Smooth muscle cell (in vitro differentiated cells): Measurements from ENCODE around the gene NLGN1. TPM values are rescaled to one million over a fixed set of nuclear protein-coding genes. Genes with fewer than 3 reads are reported as not detected.

Experiments used
- DNase-seq: peaks from one replicate; lab custom pipeline; 2025; ENCODE audit not compliant: unreplicated experiment; lab: John Stamatoyannopoulos, UW
- H2AFZ ChIP-seq: fragments of 200-600 bp; sonication (generic); 2 replicates; pipeline ENCODE4 v1.6.0; 2016; ENCODE audit warnings: antibody characterized with exemption, low read depth, mild to moderate bottlenecking
- H3F3A ChIP-seq: fragments of 200-600 bp; sonication (generic); 2 replicates; pipeline ENCODE4 v1.6.0; 2017; ENCODE audit warnings: antibody characterized with exemption, low read depth
- H3K27ac ChIP-seq: fragments of 200-600 bp; sonication (generic); 2 replicates; pipeline ENCODE4 v1.5.1; 2016; ENCODE audit warnings: low read depth, mild to moderate bottlenecking
- H3K27me3 ChIP-seq: fragments of 200-600 bp; sonication (generic); 2 replicates; pipeline ENCODE4 v1.6.1; 2016; ENCODE audit warnings: low read depth, mild to moderate bottlenecking
- H3K36me3 ChIP-seq: fragments of 200-600 bp; sonication (generic); 2 replicates; pipeline ENCODE4 v1.5.1; 2016; ENCODE audit warnings: low read depth
- H3K4me1 ChIP-seq: fragments of 200-600 bp; sonication (generic); 2 replicates; pipeline ENCODE4 v1.5.1; 2016; ENCODE audit warnings: low read depth
- H3K4me2 ChIP-seq: fragments of 200-600 bp; sonication (generic); 2 replicates; pipeline ENCODE4 v1.6.0; 2016; ENCODE audit warnings: mild to moderate bottlenecking
- H3K4me3 ChIP-seq: fragments of 200-600 bp; sonication (generic); 2 replicates; pipeline ENCODE4 v1.5.1; 2016; ENCODE audit warnings: mild to moderate bottlenecking
- H3K79me2 ChIP-seq: fragments of 200-600 bp; sonication (generic); 2 replicates; pipeline ENCODE4 v1.6.0; 2016; ENCODE audit warnings: low read depth, mild to moderate bottlenecking
- H3K9ac ChIP-seq: fragments of 200-600 bp; sonication (generic); 2 replicates; pipeline ENCODE4 v1.6.0; 2016; ENCODE audit warnings: low read depth
- H3K9me3 ChIP-seq: fragments of 200-600 bp; sonication (generic); replicated peaks from 2 replicates; pipeline ENCODE4 v1.5.1; 2016; ENCODE audit warnings: low read depth
- H4K20me1 ChIP-seq: fragments of 200-600 bp; sonication (generic); 2 replicates; pipeline ENCODE4 v1.6.0; 2016; ENCODE audit warnings: low read depth
- CTCF ChIP-seq: fragments of 200-600 bp; sonication (generic); IDR thresholded peaks from 2 replicates; pipeline ENCODE4 v1.5.1; 2017; ENCODE audit warnings: borderline replicate concordance, mild to moderate bottlenecking, antibody characterized with exemption; ENCODE audit not compliant: insufficient read depth, poor library complexity, severe bottlenecking
- WGBS: methylation state at CpG from one replicate; pipeline ENCODE4 v1.1.7; 2016; ENCODE audit warnings: low lambda C conversion rate; 5-methylcytosine and 5-hydroxymethylcytosine counted together
- polyA plus RNA-seq: library from polyadenylated mRNA; unstranded; fragments of >200 nt; fragmentation: Nextera tagmentation; extraction: Ambion mirVana; gene quantifications from 2 replicates; pipeline ENCODE4 v1.2.1, GENCODE V29; 2016
- total RNA-seq: library from RNA; depleted of rRNA; stranded (reverse); fragments of >200 nt; gene quantifications from 2 replicates; pipeline ENCODE4 v1.2.3, GENCODE V29; 2014

The NLGN1 gene
- total and polyA plus RNA-seq, 2 experiments from 2014 or later, result 0.04 TPM; not detected in 1

GRCh38 chr3:174099724-174100123 lies 702.2 kb downstream of the NLGN1 start:
- H3K27ac ChIP-seq, result no peak overlapping the region
- H3K4me3 ChIP-seq, result no peak overlapping the region
- TF ChIP-seq CTCF, result no peak
- no peaks in the 10 kb centered on the region for H3K36me3 ChIP-seq
- H3K4me2 ChIP-seq, result no peak overlapping the region
- 86% methylated on average over 5 of the region's 5 CpGs for whole genome bisulfite sequencing
- no peak for DNase-seq
- H4K20me1 ChIP-seq, result no peaks in the 10 kb centered on the region
- no peaks in the 10 kb centered on the region for H3K79me2 ChIP-seq
- H3K4me1 ChIP-seq, result no peaks in the 10 kb centered on the region
- no peak overlapping the region for H3K9ac ChIP-seq
- H2AFZ ChIP-seq, result no peak overlapping the region
- H3K9me3 ChIP-seq, result no peaks in the 10 kb centered on the region
- H3F3A ChIP-seq, result no peaks in the 10 kb centered on the region
- no peaks in the 10 kb centered on the region for H3K27me3 ChIP-seq

DNA sequence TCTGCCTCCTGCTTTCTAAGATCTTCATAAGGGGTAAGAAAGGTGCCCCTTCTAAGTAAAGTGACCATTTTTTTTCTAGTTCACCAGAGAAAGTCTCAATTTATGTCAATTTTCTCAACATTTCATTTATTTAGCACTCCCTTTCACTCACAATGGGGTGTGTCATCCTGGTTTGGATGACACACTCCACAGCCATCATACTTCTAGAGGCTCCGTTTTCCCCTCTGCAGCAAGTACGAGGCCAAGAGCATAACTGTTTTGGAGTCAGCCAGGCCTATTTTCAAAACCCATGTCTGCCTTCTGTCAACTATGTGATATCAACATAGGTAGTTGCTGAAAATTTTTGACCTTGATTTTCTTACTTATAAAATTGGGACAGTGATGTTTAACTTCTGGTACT lies 703.2 kb downstream of the NLGN1 start:
- H3K4me1 ChIP-seq, result no peaks in the 10 kb centered on the region
- H3K9me3 ChIP-seq, result no peaks in the 10 kb centered on the region
- H3K27ac ChIP-seq, result no peak overlapping the region
- no peak for TF ChIP-seq CTCF
- H3K27me3 ChIP-seq, result no peaks in the 10 kb centered on the region
- no peak overlapping the region for H3K9ac ChIP-seq
- H3F3A ChIP-seq, result no peaks in the 10 kb centered on the region
- H3K79me2 ChIP-seq, result no peaks in the 10 kb centered on the region
- no peak overlapping the region for H3K4me3 ChIP-seq
- no peaks in the 10 kb centered on the region for H3K36me3 ChIP-seq
- 62% methylated on average over 2 of the region's 2 CpGs for WGBS
- DNase-seq, result no peak
- H2AFZ ChIP-seq, result no peak overlapping the region
- no peaks in the 10 kb centered on the region for H4K20me1 ChIP-seq
- H3K4me2 ChIP-seq, result no peak overlapping the region

- H2AFZ ChIP-seq, result no peak overlapping the region
These were observed 703.7 kb downstream of the NLGN1 start for GRCh38 chr3:174101244-174101643.

More at GRCh38 chr3:174101244-174101643, 703.7 kb downstream of the NLGN1 start:
- Histone ChIP-seq H3K27me3 (no peaks in the 10 kb centered on the region), H3K4me3 (no peak overlapping the region), H3K27ac (no peak overlapping the region), H3K9ac (no peak overlapping the region), H3K4me2 (no peak overlapping the region), H4K20me1 (no peaks in the 10 kb centered on the region), H3K36me3 (no peaks in the 10 kb centered on the region), H3F3A (no peaks in the 10 kb centered on the region), H3K4me1 (no peaks in the 10 kb centered on the region), H3K9me3 (no peaks in the 10 kb centered on the region), H3K79me2 (no peaks in the 10 kb centered on the region)
- 77% methylated on average over 5 of the region's 5 CpGs for WGBS
- DNase-seq, result no peak
- no peak for TF ChIP-seq CTCF
